GM23338 (cell line): ENCODE measurements around the gene SH3RF3. TPM values are rescaled to one million over a fixed set of nuclear protein-coding genes. Genes with fewer than 3 reads are reported as not detected.

ENCODE experiments used
- ATAC-seq: fragments of 200-7000 bp; cut with Tn5 transposase; 3 replicates; pipeline ENCODE4 v1.9.1; 2020
- DNase-seq: peaks from one replicate; pipeline ENCODE4 v3.0.0-alpha.2; 2015; ENCODE audit warnings: low spot score
- H2AFZ ChIP-seq: fragments of 200-600 bp; sonication (generic); 2 replicates; pipeline ENCODE4 v1.8.0; 2016; ENCODE audit warnings: antibody characterized with exemption, mild to moderate bottlenecking, moderate library complexity
- H3F3A ChIP-seq: fragments of 200-600 bp; sonication (generic); replicated peaks from 2 replicates; pipeline ENCODE4 v1.8.0; 2017; ENCODE audit warnings: antibody characterized with exemption, mixed run types, low read depth
- H3K27ac ChIP-seq: fragments of 200-600 bp; sonication (generic); 2 replicates; pipeline ENCODE4 v1.6.1; 2016; ENCODE audit warnings: low read depth
- H3K27me3 ChIP-seq: fragments of 200-600 bp; sonication (generic); 2 replicates; pipeline ENCODE4 v1.8.0; 2016; ENCODE audit warnings: mild to moderate bottlenecking, mixed run types, moderate library complexity; ENCODE audit not compliant: insufficient read depth
- H3K36me3 ChIP-seq: fragments of 200-600 bp; sonication (generic); 2 replicates; pipeline ENCODE4 v1.8.0; 2016; ENCODE audit warnings: mild to moderate bottlenecking; ENCODE audit not compliant: insufficient read depth
- H3K4me1 ChIP-seq: fragments of 200-600 bp; sonication (generic); 2 replicates; pipeline ENCODE4 v1.8.0; 2016; ENCODE audit warnings: mild to moderate bottlenecking, moderate library complexity; ENCODE audit not compliant: insufficient read depth
- H3K4me2 ChIP-seq: fragments of 200-600 bp; sonication (generic); 2 replicates; pipeline ENCODE4 v1.7.1; 2017; ENCODE audit warnings: mixed run types
- H3K4me3 ChIP-seq: fragments of 200-600 bp; sonication (generic); 2 replicates; pipeline ENCODE4 v1.6.1; 2016; ENCODE audit warnings: mixed run types
- H3K79me2 ChIP-seq: fragments of 200-600 bp; sonication (generic); replicated peaks from 2 replicates; pipeline ENCODE4 v1.8.0; 2017; ENCODE audit warnings: mild to moderate bottlenecking; ENCODE audit not compliant: insufficient read depth
- H3K9me2 ChIP-seq: fragments of 200-600 bp; sonication (generic); 2 replicates; pipeline ENCODE4 v1.8.0; 2017; ENCODE audit not compliant: insufficient read depth
- H4K20me1 ChIP-seq: fragments of 200-600 bp; sonication (generic); replicated peaks from 2 replicates; pipeline ENCODE4 v1.8.0; 2017; ENCODE audit warnings: mild to moderate bottlenecking; ENCODE audit not compliant: insufficient read depth
- H3K27ac Mint-ChIP-seq: 2 replicates; pipeline ENCODE4 v1.8.0; 2020; ENCODE audit warnings: inconsistent platforms, mild to moderate bottlenecking, moderate library complexity, mixed read lengths
- H3K27me3 Mint-ChIP-seq: 3 replicates; pipeline ENCODE4 v1.8.0; 2022; ENCODE audit warnings: low read depth, mild to moderate bottlenecking, moderate library complexity, mixed read lengths, inconsistent platforms; ENCODE audit not compliant: insufficient read depth, poor library complexity
- H3K36me3 Mint-ChIP-seq: 3 replicates; pipeline ENCODE4 v1.8.0; 2021; ENCODE audit warnings: low read depth, mild to moderate bottlenecking, inconsistent platforms, moderate library complexity, mixed read lengths
- H3K4me1 Mint-ChIP-seq: 3 replicates; pipeline ENCODE4 v1.8.0; 2020; ENCODE audit warnings: mild to moderate bottlenecking, inconsistent platforms, mixed read lengths
- H3K4me3 Mint-ChIP-seq: 3 replicates; pipeline ENCODE4 v1.8.0; 2021; ENCODE audit warnings: moderate library complexity, mild to moderate bottlenecking, inconsistent platforms, mixed read lengths
- H3K9me3 Mint-ChIP-seq: 3 replicates; pipeline ENCODE4 v1.8.0; 2020; ENCODE audit warnings: moderate library complexity, mild to moderate bottlenecking, inconsistent platforms, mixed read lengths
- CREB1 ChIP-seq: fragments of 250-450 bp; sonication (Bioruptor Pico); IDR thresholded peaks from 2 replicates; pipeline ENCODE4 v1.5.0; 2020; ENCODE audit warnings: low read depth, mild to moderate bottlenecking, moderate library complexity
- CTCF ChIP-seq, 2 experiments: fragments of 200-600 bp in 1 of 2; sonication (generic) in 1 of 2; conservative IDR thresholded peaks; 2 replicates each; pipeline versions ENCODE4 v1.5.1 to v1.6.1; 2016 to 2017; ENCODE audit warnings: antibody characterized with exemption in 2 of 2, low read depth in 2 of 2, mild to moderate bottlenecking in 2 of 2, moderate library complexity in 1 of 2
- ETS1 ChIP-seq: IDR thresholded peaks from 2 replicates; pipeline ENCODE4 v1.6.1; 2016; ENCODE audit warnings: antibody characterized with exemption
- EZH2 ChIP-seq: fragments of 200-600 bp; sonication (generic); IDR thresholded peaks from one replicate; pipeline ENCODE4 v1.8.0; 2017; ENCODE audit warnings: antibody characterized with exemption, mild to moderate bottlenecking, low read depth; ENCODE audit not compliant: unreplicated experiment
- EZH2phosphoT487 ChIP-seq: fragments of 200-600 bp; sonication (generic); IDR thresholded peaks from one replicate; pipeline ENCODE4 v1.8.1; 2018; ENCODE audit warnings: antibody characterized with exemption; ENCODE audit not compliant: unreplicated experiment
- NANOG ChIP-seq: IDR thresholded peaks from 2 replicates; pipeline ENCODE4 v1.6.1; 2016; ENCODE audit warnings: antibody characterized with exemption, borderline replicate concordance
- POLR2AphosphoS5 ChIP-seq: IDR thresholded peaks from 2 replicates; pipeline ENCODE4 v1.6.1; 2016; ENCODE audit warnings: antibody characterized with exemption, low read depth
- REST ChIP-seq: IDR thresholded peaks from one replicate; pipeline ENCODE4 v1.6.1; 2018; ENCODE audit warnings: antibody characterized with exemption; ENCODE audit not compliant: unreplicated experiment
- ZNF114 ChIP-seq: fragments of 250-450 bp; sonication (Bioruptor Pico); IDR thresholded peaks from 2 replicates; pipeline ENCODE4 v1.5.0; 2020; ENCODE audit warnings: mild to moderate bottlenecking, moderate library complexity
- ZNF331 ChIP-seq: fragments of 250-450 bp; sonication (Bioruptor Pico); IDR thresholded peaks from 2 replicates; pipeline ENCODE4 v1.5.0; 2020; ENCODE audit warnings: low read depth, mild to moderate bottlenecking, moderate library complexity
- polyA plus RNA-seq: library from polyadenylated mRNA; unstranded; fragments of >200 nt; fragmentation: Nextera tagmentation; extraction: Ambion mirVana; gene quantifications from 2 replicates; pipeline ENCODE4 v1.2.1, GENCODE V29; 2016
- total RNA-seq: library from RNA; depleted of rRNA; stranded (reverse); fragments of >200 nt; shearing (Covaris generic); gene quantifications from 2 replicates; pipeline ENCODE4 v1.2.3, GENCODE V29; 2014

SH3RF3 gene
- total and polyA plus RNA-seq, 2 experiments from 2014 or later = 0.11 to 0.63 TPM

GRCh38 chr2:109133746-109134145 lies 4.7 kb downstream of the SH3RF3 start:
- TF ChIP-seq CREB1 (CRISPR knock-in tag) (no peak), ZNF114 (CRISPR knock-in tag) (no peak), POLR2AphosphoS5 (no peak), ZNF331 (CRISPR knock-in tag) (no peak), NANOG (no peak), EZH2phosphoT487 (no peak), EZH2 (no peak)
- Histone ChIP-seq H4K20me1 (0 out of 2 replicates have a peak, but pooled peaks cover 7% of the 10 kb centered on the region), H3K27ac (no peak overlapping the region), H3K4me2 (no peak overlapping the region), H3K27me3 (peaks cover 43% of the 10 kb centered on the region), H3K4me3 (no peak overlapping the region), H3F3A (no peaks in the 10 kb centered on the region), H3K9me2 (no peaks in the 10 kb centered on the region), H3K4me1 (peaks cover 9% of the 10 kb centered on the region; the same call in 1 of the 2 replicates), H2AFZ (no peak overlapping the region), H3K79me2 (no peaks in the 10 kb centered on the region), H3K36me3 (no peaks in the 10 kb centered on the region)
- DNase-seq (no peak), ATAC-seq (no peak)
- Mint-ChIP-seq H3K4me1 (peaks cover 13% of the 10 kb centered on the region), H3K36me3 (no peaks in the 10 kb centered on the region; the same call in 2 of the 3 replicates), H3K27ac (no peak overlapping the region), H3K4me3 (no peak overlapping the region), H3K27me3 (peaks cover 16% of the 10 kb centered on the region), H3K9me3 (peaks cover 4% of the 10 kb centered on the region; the same call in 1 of the 3 replicates)

- no peak overlapping the region for H2AFZ ChIP-seq
- Mint-ChIP-seq H3K27ac (no peak overlapping the region), H3K36me3 (no peaks in the 10 kb centered on the region; the same call in 2 of the 3 replicates), H3K4me1 (peaks cover 13% of the 10 kb centered on the region), H3K27me3 (peaks cover 12% of the 10 kb centered on the region), H3K4me3 (no peak overlapping the region), H3K9me3 (peaks cover 4% of the 10 kb centered on the region; the same call in 1 of the 3 replicates)
- ATAC-seq (no peak), DNase-seq (no peak)
- H3K4me2 ChIP-seq = no peak overlapping the region
- peaks cover 9% of the 10 kb centered on the region; the same call in 1 of the 2 replicates for H3K4me1 ChIP-seq
- 0 out of 2 replicates have a peak, but pooled peaks cover 7% of the 10 kb centered on the region for H4K20me1 ChIP-seq
- H3K4me3 ChIP-seq = no peak overlapping the region
- no peaks in the 10 kb centered on the region for H3K79me2 ChIP-seq
- no peaks in the 10 kb centered on the region for H3F3A ChIP-seq
- H3K27me3 ChIP-seq = peaks cover 32% of the 10 kb centered on the region
- H3K36me3 ChIP-seq = no peaks in the 10 kb centered on the region
- TF ChIP-seq ETS1 (no peak), EZH2phosphoT487 (no peak), ZNF114 (CRISPR knock-in tag) (no peak), REST (no peak), CTCF (conservative IDR thresholded peaks at IDR 0.05; ENCODE audit: low read depth in 2 of 2) (no peak)
- H3K27ac ChIP-seq = no peak overlapping the region
- no peaks in the 10 kb centered on the region for H3K9me2 ChIP-seq
Observed at GRCh38 chr2:109134741-109135358, 5.8 kb downstream of the SH3RF3 start.
